GM11168 (cell line): ENCODE results near the gene C11orf58.

Experiments
- in situ Hi-C: fragments of 300-500 bp; cut with MboI; formaldehyde crosslinking; loops from one replicate; pipeline ENCODE4 v1.12.0; 2022; ENCODE audit warnings: low sequenced_read_pairs; ENCODE audit not compliant: unreplicated experiment

Gene C11orf58

GRCh38 chr11:16767137-16767536 is 28.7 kb downstream of the C11orf58 start:
- in situ Hi-C loops, result no loop called here

- in situ Hi-C loops, result no loop called here
Measured at GRCh38 chr11:16767957-16768356, 29.5 kb downstream of the C11orf58 start.

DNA sequence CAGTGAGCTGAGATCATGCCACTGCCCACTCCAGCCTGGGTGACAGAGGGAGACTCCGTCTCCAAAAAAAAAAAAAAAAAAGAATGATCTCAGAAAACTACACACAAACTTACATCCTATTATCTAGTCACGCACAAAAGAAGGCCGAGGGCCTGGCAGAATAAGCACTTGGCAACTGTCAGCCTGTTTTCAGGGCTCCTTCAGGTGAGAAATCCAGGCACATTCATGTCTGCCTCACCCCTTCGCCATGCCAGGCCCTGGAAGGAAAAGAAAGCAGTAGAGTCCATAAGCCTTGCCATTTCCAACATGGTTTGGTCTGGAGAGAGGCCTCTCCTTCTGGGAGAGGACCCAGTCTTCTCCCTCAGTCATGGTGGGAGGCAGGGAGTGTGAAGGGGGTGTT is 30.9 kb downstream of the C11orf58 start:
- in situ Hi-C loops, result no loop called here

GRCh38 chr11:16770016-16770415 is 31.6 kb downstream of the C11orf58 start:
- in situ Hi-C loops, result no loop called here

DNA sequence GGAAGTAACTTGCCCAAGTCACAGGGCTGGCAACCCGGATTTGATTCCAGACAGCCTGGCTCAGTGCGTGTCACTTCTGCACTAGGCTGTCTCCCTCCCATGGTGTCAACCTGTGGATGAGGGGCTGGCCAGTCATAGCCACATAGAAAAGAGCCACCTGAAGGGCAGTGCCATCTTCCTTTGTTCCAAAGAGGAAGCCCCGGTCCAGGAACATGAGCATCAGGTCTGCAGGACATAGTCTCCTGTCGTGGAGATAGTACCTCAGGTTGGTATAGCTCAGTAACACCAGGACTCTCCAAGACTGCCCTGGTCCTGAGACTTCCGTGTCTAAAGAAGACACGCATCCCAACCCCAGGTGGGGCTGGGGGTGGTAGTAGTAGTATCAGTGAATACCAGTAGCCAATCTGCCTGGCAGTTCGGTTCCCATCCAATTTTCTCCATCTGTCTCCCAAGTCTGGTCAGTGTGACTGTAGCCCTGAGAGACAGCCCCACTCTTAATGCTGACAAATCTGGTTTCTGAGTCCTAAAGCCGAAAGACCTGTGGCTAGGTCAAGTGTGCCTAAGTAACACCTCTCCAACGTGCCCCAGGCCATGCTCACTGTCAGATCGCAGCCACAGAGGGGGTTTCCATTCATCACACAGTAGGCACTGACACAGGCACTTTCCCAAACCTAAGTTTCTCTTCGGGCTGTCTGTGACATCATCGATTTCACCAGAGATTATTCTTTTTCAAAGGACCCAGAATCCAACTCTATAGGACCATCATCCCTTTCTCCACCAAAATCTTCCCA is 33.1 kb downstream of the C11orf58 start:
- in situ Hi-C loops, result no loop called here

DNA sequence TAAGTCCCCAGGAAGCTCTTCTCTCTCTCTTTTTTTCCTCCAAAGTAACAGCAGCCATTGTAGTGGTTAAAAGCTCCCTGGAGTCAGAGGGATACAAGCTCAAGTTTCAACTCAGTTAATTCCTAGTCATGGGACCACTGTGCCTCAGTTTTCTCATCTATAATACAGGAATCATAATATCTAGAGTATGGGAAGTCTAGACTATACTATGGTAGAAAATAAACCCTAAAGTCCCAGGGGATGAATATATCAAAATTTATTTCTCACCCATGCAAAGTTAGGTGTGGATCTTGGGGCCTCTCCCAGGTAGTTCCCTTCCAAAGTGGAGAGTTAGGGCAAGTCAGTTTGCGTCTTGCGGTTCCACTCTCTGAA is 33.7 kb downstream of the C11orf58 start:
- in situ Hi-C loops, result no loop called here

DNA sequence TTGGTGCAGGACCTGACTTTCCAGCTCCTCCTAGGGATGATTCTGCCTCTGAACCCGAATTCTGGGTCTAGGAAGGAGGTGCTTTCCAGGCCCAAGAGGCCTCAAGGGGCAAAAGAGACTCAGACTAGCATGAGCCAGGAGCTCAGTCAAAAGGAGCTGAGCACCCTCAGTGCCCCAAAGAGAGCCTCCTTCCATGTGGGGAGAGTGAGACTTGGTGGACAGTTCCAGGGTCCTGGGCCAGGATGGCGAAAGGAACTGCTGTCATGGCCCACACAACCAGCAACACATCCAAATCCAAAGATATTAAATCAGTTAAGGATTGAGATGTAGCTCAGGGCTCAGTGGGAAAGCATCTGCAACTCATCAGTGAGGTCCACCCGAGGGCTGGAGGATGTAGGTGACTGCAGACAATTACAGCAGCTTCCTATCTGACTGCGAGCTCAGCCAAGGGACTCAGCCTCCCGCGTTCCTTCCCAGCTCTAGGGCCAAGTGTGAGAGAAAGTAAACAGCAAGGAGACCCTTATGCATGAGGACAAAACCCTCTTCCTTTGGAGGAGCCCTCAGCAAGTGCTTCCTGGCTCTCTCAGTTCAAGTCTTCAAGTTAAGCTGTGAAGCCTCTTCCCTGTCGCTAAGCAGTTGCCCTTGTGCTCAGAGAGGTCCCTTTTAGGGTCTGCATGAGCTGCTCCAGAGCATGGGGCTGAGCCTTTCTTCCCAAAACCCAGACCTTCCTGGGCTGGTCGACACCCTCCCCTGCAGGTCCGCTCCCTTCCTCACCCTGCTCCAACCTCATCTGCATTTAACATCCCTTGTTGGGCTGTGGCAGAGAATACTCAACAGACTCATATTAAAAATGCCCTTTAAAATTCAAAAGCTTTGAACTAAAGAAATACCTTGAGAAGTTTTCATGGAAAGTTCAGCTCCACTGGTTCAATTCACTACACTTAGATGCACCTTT is 35.8 kb downstream of the C11orf58 start:
- in situ Hi-C loops, result no loop called here

- in situ Hi-C loops, result no loop called here
Measured at GRCh38 chr11:16774936-16775613, 36.6 kb downstream of the C11orf58 start.

- in situ Hi-C loops, result no loop called here
Measured at GRCh38 chr11:16775614-16776283, 37.3 kb downstream of the C11orf58 start.

DNA sequence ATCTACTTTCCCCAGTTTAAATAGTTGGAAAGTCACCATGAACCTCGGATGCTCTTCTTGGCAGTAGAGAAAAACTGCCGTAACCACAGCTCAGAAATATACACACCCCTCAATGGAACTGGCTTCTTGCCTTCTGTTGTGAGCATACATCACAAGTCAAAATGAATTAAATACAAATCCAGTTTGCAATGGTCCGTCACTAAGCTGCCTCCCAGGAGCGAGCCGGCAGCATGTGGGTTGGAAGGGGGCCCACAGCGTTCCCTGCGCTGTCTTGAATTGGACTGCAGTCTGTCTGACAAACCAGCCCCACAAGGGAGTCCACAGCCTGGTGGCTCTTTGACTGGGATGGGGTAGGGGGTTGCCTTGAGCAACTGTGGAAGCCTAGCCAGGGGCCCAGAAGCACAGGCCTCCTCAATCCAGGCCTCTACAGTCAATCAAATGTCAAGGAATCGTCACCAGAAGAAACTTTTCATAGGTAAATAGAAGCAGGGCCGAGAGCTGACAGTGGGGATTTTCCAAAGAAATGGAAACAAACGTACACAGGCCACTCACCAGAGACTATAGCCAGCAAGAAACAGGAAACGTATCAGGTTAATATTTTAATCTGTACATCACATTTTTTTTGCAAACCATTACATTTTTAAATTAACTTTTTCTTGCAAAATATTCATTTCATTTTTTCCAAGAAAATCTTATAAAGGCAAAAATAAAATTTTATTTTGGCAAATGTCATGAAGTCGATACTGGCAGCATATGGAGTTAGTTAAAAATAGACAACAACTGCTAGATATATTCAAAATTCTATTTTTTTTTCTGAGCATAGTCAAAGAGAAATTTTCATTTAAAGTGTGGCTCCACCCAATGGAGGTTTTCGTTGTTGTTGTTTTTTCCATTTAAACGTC is 38.5 kb downstream of the C11orf58 start:
- in situ Hi-C loops, result no loop called here

DNA sequence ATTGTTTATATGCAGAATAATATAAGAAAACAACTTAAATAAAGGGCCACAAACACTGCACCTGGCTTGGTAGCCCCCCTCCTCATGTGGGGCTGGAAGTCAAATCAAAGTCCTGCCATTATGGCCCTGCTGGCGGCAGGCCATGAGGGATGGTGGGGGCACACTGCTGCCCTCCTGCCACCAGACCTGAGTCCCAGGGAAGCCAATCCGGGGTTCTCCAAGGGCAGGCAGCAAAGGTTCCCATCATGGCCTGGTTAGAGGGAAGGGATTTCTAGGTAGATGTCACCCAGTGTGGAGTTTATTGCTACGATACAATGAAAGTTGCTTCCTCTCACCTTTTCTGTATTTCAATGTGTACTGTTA is 39.1 kb downstream of the C11orf58 start:
- in situ Hi-C loops, result no loop called here

DNA sequence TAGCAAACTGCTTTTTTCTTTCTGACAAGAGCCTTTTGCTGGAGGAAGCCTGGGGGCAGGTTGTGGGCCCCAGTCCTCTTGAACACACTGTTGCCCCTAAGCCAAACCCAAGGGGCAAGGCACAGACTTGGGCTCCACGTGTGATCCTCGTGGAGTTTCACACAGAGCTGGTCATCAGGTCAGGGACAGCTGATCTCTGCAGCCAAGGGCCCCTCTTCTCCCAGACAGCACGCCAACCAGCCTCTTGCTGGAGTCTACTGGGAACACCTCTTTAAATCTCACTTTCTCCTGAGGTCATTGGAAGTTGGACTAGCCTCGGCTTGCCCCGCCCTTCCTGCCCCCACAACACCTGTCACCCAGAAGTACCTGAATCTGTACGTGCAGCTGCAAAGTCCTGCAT is 39.8 kb downstream of the C11orf58 start:
- in situ Hi-C loops, result no loop called here

- in situ Hi-C loops, result no loop called here
Measured at GRCh38 chr11:16778876-16779275, 40.4 kb downstream of the C11orf58 start.

GRCh38 chr11:16779436-16779835 is 41.0 kb downstream of the C11orf58 start:
- in situ Hi-C loops, result no loop called here

DNA sequence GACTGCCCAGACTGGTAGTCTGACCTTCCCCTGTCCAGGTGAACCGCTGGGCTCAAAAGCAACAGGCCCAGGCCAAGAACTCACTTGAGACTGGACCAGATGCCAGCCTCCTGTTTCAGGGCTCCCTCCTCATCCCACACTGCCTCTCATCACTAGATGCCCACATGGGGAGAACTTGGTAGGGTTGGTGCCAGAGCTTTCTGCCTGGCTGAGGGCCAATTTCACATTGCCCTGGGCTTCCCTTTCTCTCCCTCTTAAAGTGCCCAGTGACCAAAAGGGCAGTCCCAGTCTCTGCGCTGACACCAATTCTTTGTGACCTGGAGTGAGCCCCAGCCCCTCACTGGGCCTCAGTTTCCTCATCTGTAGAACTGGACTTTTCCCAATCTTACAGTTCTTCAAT is 41.7 kb downstream of the C11orf58 start:
- in situ Hi-C loops, result no loop called here

DNA sequence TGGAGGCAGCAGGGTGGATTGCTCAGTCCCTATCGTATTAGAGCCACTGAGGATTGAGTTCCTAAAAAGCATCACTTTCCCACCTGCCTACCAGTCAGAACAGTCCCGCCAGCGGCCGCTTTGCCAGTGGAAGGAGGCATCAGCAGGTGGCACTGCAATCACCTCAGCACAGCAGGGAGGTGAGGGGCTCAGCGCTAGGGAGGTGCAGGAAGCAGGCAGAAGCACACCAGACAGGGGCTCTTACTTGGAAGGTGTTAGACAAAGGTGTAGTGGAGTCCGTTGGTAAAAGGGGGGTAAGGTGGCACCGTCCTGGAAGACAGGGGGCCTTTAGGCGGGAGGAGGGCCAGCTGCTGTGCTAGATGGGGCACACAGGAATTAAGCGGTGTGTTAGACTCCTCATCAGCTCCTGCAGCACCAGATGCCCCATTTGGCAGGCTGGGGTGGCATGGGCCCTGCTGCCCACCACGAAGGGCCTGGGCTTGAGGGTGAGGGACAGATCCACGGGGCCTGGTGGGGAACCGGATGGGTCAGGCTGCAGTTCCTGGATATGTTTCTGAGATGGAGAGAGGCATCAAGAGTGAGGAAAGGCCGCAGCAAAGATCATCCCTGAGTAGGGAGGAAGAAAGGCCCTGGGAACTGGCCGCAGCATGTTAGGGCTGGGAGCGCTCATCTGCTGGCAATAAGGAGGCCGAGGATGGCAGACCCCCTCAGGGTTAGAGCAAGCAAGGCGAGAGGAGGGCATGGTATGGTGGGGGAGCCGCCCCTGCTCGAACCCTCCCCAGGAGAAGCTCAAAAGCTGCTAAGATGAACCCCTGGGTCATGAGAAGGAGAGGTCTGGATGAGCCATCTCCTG is 42.5 kb downstream of the C11orf58 start:
- in situ Hi-C loops, result no loop called here

GRCh38 chr11:16781936-16782919 is 43.8 kb downstream of the C11orf58 start:
- in situ Hi-C loops, result no loop called here
